CD4-positive, alpha-beta T cell treated with Interleukin-17A for 1 hour (primary cell): Measurements from ENCODE around the gene GCK.

Experiments
- DNase-seq: peaks from one replicate; pipeline ENCODE4 v3.0.0-alpha.2; 2020

Gene GCK

GRCh38 chr7:44102846-44103565, 86.2 kb downstream of the GCK start:
- DNase-seq, result no peak

DNA sequence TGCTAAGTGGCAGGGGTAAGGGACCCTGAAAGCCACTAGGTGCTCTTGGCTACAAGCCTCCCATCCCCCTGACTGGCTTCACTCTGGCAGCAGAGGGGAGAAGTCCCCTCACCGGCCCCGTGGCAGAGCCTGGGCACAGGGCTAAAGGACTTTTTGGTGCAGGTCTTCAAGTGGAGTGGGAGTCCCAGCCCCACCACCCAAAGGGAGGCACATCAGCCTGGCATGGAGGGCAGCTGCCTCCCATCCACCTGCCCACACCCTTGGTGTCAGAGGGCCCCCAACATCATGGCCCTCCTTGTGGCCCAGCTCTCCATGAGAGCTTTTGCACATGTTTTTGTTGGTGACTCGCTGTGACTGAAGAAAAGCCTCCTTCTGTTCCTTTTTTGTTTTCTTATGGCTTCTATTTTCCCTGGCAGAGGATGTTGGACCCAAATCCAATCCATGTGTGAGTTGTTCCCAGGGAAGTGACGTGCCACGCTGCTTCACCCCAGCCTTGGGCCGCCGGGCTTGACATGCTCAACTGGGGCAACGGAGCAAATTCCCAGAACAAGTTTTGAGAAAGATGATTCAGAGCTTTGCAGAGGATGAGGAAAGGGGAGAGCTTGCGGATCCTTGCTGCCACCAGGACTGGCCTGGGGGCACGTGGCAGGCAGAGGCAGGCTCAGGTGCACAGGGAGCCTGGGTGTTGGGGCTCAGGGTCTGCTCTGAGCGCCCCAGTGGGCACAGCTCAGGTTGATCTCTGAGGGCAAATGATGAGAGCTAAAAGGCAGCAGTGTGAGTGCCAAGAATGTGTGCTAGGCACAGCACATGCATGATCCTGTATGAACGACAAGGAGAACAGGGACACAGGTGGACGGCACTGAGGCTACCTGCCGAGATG, 87.0 kb downstream of the GCK start:
- no peak for DNase-seq

DNA sequence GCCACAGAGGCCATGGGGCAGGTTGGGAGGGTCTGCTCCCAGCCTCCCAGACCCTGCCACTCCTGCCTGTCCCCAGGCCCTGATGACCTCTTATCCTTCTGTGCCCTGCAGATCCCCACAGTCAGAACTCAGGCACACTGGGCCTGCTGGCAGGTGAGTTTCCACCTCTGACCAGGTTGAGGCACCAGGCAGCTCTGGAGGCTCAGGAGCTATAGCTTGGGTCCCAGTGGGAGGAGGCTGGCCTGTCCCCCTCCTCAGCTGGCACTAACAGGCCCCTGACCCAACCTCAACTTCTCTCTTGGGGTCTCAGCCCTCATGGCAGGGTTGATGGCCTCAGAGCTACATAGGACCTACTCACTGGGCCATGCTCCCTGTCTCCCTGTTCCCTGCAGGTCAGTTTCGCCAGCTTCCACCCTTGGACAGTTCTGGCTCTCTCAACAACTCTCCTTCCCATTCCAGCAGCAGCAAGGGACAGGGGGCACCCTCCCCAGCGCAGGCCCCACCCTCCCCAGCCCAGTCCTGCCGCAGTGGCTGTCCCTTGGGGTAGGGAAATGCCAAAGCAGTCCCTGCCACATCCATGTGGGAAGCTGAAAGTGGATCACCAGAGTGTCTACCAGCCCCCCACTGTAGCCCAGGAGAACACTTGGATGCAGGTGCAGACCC, 87.8 kb downstream of the GCK start:
- no peak for DNase-seq

- DNase-seq, result no peak
Observed at GRCh38 chr7:44100458-44101302, 88.6 kb downstream of the GCK start.

- no peak for DNase-seq
Observed at GRCh38 chr7:44099669-44100068, 89.6 kb downstream of the GCK start.

- DNase-seq, result no peak
Observed at GRCh38 chr7:44098092-44099068, 90.9 kb downstream of the GCK start.

DNA sequence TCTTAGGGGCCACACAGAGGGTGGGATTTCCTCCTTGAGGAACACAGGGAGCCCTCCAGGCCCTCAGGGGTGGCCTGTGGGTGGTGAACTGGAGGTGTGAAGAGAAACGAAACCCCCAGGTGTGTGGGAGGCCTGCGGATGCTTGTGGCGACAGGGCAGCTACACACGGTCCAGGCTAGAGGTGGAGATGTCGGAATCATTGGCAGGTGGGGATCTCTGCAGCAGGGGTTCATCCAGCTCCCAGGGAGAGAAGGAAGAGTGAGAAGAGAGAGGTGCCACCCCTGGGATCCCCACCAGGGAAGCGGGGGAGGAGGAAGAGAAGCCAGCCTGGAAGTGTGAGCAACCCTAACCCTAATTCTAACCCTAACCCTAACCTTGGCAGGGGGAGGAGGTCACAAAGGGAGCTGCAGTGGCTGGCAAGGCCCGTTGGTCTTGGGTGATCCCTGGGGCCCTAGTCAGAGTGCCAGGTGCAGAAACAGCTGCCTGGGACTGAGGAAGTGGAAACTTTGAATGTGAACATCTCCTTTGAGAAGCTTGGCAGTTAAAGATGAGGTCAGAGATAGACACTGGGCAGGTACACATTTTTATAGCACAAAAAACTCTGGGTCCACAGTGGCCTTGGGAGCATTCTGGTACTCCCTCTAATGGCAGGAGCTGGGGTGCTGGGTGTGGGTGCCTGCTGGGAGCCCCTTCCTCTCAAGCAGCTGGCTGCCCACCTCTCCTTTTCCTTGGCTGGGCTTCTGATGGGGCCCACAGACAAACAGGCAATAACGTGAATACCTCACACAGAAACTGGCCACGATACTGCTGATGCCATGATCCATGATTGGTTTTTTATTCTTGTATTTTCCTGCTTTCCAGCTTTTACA, 91.9 kb downstream of the GCK start:
- DNase-seq, result no peak

DNA sequence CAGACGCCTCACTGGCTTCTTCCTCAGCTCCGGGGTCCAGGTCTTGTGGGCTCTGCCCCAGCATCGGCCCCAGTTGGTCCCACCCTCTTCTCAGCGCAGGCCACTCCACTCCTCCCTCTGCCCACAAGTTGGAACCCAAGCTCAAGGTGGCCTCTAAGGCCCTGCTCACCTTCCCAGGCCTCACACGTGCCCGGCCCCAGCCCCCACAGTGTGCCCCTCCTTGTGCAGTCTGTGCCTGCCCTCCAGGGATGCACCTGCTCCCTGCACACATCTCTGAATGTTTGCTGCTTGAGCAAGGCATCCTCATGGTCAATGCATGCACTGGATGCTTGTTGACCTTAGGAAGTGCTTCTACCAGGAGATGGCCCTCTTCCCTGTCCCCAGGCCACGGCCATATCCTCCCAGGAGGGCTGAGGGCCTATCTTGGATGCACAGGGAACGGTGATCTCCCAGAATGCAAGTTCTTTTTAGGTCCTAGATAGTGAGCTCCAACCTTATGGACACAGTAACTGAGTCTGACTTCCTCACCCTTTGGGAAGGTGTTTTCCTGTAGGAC, 92.8 kb downstream of the GCK start:
- no peak for DNase-seq

DNA sequence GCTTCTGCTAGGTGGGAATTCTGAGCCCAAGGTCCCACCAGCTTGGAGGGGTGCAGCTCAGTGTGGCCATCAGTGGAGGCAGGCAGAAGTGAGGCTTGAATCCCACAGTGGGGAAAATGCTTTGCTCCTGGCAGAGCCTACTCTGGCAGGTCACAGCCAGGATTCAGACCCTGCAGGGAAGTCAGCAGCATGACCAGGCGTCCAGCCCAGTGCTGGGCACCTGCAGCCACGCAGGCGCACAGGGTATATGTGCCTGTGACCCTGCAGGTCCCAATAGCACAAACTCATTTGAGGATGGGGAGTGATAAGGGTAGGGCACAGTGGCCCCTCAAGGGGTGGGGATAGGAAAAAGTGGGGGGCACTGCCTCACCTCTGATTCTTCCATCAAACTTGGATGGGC, 93.5 kb downstream of the GCK start:
- no peak for DNase-seq

- DNase-seq, result no peak
Observed at GRCh38 chr7:44094883-44095592, 94.2 kb downstream of the GCK start.

DNA sequence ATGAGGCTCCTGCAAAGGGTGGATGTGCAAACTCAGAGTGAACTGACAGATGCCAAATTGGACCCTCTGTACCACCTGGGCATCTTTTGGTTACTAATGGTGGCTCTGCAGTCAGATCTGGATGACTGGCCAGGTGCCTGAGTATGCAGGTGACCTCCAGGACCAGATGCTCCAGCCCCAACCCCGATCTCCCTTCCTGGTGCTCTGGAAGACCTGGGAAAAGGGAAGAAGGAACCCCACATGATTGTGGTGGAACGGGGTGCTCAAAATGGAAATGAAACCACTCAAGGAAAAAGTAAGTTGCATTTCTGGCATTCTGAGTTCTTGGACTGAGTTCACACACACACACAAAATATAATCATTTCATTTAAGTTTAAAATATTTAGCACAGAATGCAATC, 94.9 kb downstream of the GCK start:
- no peak for DNase-seq
